Measurements from ENCODE around the gene EHD3. TPM values are rescaled to one million over a fixed set of nuclear protein-coding genes. Genes with fewer than 3 reads are reported as not detected.

The EHD3 gene
- total and polyA plus RNA-seq, 4 donors = 13.3 to 31.4 (median 27.3) TPM

DNA sequence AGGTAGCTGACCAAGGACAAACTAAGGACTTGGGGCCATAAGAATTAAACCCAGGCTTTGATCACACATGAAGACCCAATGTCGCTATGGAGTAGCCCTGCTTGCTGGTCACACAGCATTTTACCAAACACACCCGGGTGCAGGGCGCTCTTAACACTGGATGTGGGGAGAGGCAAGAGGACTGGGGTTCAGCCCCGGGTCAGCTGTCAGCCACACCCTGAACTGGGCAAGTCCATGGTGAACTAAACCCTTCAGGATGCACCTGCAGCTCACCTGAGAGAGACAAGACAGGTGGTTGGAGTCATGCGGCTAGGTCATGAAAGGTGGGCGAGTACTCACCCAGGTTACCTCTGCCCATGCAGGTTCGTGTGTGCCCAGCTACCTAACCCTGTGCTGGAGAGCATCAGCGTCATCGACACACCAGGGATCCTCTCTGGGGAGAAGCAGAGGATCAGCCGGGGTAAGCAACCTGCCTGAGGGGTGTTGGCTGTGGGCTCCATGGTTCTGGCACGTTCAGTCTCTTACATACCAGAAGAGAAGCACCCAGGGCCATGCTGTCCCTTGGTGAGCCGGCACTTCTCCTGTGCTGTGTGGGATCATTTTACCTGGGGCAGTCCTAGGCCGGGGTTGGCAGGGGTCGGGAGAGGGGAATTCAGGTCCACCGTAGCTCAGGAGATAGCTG lies 15.2 kb downstream of the EHD3 start:
- 98% methylated on average over 12 of the region's 15 CpGs for WGBS (ENCODE audit: insufficient coverage)
- no peaks in the 10 kb centered on the region for H3K9me3 ChIP-seq (ENCODE audit: control insufficient read depth, insufficient read depth, low read length)
- no peak overlapping the region for H3K4me3 ChIP-seq (ENCODE audit: low read depth, low read length)
- no peaks in the 10 kb centered on the region for H3K27me3 ChIP-seq (ENCODE audit: control insufficient read depth, insufficient read depth, low read length)
- peaks cover 2% of the 10 kb centered on the region for H3K4me1 ChIP-seq (ENCODE audit: control insufficient read depth, insufficient read depth, low read length)
- peaks cover 55% of the 10 kb centered on the region for H3K36me3 ChIP-seq (ENCODE audit: control insufficient read depth, insufficient read depth, low read length)
- DNase-seq (ENCODE audit: low read depth in 4 of 6, low spot score in 6 of 6) = no peak
- H3K27ac ChIP-seq (ENCODE audit: low read depth, low read length) = no peak overlapping the region

DNA sequence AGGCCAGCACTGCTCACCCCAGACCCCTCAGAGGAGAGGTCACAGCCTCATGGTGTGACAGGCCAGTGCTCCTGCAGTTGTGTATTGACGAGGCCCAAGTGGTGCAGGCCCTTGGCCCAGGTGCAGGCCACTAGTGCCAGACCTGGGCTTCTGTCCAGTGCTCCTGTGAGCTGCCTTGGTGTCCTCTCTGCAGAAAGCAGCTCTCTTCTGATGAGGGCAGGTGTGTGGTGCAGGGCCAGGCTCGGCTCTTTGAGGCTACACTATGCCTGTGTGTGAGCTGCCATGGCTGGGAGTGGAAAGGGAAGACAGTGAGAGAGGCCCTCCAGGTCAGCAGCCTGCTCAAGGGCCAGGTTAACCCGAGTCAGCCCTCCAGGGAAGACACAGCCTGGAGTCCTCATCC lies 17.1 kb downstream of the EHD3 start:
- 74% methylated on average over 3 of the region's 3 CpGs for WGBS (ENCODE audit: insufficient coverage)
- peaks cover 56% of the 10 kb centered on the region for H3K36me3 ChIP-seq (ENCODE audit: control insufficient read depth, insufficient read depth, low read length)
- H3K4me3 ChIP-seq (ENCODE audit: low read depth, low read length) = no peak overlapping the region
- no peak overlapping the region for H3K27ac ChIP-seq (ENCODE audit: low read depth, low read length)
- no peak for DNase-seq (ENCODE audit: low read depth in 4 of 6, low spot score in 6 of 6)
- H3K27me3 ChIP-seq (ENCODE audit: control insufficient read depth, insufficient read depth, low read length) = no peaks in the 10 kb centered on the region
- peaks cover 18% of the 10 kb centered on the region for H3K4me1 ChIP-seq (ENCODE audit: control insufficient read depth, insufficient read depth, low read length)
- no peaks in the 10 kb centered on the region for H3K9me3 ChIP-seq (ENCODE audit: control insufficient read depth, insufficient read depth, low read length)

DNA sequence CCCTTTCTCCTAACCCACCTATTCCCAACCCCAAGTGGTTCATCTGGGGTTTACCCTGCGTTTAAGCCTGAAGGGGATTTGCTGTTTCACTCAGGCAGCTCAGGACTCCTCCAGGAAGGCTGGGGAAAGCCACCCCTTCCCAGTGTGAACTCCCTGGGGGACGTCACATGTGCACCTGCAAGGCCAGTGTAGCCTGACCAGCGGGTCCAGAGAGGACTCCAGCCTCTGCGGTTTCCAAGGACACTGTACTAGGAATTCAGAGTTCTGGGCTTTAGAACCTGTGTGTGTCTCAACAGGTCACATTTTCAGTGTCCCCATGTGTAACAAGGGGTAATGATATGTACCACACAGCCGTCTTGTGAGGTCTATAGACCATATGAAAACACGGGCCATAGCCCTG lies 17.9 kb downstream of the EHD3 start:
- Histone ChIP-seq H3K4me3 (ENCODE audit: low read depth, low read length) (no peak overlapping the region), H3K9me3 (ENCODE audit: control insufficient read depth, insufficient read depth, low read length) (no peaks in the 10 kb centered on the region), H3K4me1 (ENCODE audit: control insufficient read depth, insufficient read depth, low read length) (peaks cover 20% of the 10 kb centered on the region), H3K36me3 (ENCODE audit: control insufficient read depth, insufficient read depth, low read length) (peaks cover 54% of the 10 kb centered on the region), H3K27ac (ENCODE audit: low read depth, low read length) (no peak overlapping the region), H3K27me3 (ENCODE audit: control insufficient read depth, insufficient read depth, low read length) (no peaks in the 10 kb centered on the region)
- 93% methylated on average over 4 of the region's 6 CpGs for WGBS (ENCODE audit: insufficient coverage)
- DNase-seq (ENCODE audit: low read depth in 4 of 6, low spot score in 6 of 6) = no peak

DNA sequence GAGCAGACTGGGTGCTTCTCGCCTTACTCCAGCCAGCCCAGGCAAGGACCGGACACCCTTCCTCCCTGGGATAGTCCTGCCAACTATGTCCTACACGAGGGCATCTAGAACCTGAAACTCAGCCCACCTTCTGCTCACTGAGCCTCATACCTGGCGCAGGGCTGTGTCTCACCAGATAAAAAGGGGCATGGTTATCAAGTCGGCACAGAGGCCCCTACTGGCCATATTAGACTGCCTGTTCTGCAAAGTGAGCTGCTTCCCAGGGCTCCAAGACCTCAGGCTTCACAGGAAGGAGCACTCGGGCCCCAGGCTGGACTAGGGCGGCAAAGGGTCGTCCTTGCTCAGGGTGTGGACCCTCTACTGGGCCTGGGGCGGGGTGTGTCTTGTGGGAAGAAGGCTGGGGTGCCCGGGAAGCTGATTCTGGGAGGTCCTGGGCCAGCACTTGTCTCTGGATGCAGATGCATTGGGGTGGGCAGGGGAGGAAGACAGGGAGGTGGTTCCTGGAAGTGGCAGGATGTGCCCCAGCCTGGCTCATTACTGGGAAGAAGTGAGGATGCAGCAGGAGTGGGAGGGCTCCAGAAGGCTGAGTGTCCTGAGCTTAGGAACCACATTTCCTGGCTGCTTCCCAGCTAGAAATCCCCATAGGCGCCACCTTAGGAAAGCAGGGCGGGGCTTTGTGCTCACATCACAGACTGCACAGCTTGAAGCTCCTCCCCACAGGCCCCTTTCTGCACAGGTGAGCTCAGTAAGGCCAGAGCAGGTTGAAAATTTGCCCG lies 19.6 kb downstream of the EHD3 start:
- WGBS (ENCODE audit: insufficient coverage) = 87% methylated on average over 12 of the region's 13 CpGs
- no peak for DNase-seq (ENCODE audit: low read depth in 4 of 6, low spot score in 6 of 6)
- Histone ChIP-seq H3K27ac (ENCODE audit: low read depth, low read length) (no peak overlapping the region), H3K27me3 (ENCODE audit: control insufficient read depth, insufficient read depth, low read length) (no peaks in the 10 kb centered on the region), H3K4me1 (ENCODE audit: control insufficient read depth, insufficient read depth, low read length) (peaks cover 27% of the 10 kb centered on the region), H3K4me3 (ENCODE audit: low read depth, low read length) (no peak overlapping the region), H3K36me3 (ENCODE audit: control insufficient read depth, insufficient read depth, low read length) (peaks cover 55% of the 10 kb centered on the region), H3K9me3 (ENCODE audit: control insufficient read depth, insufficient read depth, low read length) (no peaks in the 10 kb centered on the region)

DNA sequence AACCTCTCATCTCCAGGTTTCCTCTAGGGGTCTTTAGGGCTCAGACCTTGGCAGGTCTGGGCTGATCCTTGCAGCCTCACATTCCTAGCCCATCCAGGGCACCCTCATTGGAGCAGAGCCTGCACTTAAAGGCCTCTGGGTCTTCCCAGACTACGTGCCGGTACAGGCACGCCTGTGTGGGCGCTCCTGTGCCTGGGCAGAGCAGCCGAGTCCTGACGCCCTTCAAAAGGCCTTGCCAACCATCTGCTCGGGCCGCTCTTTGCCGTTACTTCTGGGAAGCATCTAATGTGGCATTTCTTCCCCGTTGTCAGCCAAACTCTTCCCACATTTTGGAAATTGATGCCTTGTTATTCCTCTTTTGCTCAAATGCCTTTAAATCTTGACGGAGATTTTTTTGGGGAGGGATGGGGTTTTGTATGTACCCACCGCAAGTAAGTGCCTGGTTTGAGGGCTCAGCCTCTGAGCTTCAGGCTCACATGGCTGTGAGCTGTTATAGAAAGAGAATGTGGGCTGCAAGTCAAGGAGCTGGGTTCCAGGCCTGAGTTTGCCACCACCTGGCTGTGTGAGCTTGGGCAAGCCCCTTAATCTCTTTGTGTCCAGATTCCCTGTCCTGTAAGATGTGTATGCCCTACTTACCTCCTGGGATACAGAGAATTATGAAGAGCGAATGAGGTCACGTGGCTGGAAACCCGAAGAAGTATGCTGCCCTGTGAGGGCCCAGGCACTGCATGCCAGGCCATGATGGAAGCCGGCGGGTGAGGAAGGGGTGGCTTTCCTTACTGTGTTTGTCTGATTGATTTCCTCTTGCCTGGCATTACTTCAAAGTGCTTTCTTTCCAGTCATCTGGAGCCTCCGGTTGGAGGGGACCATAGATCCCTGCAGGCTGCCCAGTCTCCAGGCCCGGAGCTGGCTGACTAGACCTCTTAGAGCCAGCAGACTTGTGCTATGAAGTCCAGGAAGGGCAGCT lies 20.6 kb downstream of the EHD3 start:
- peak in 1 of 6 donors; percentile 62 for DNase-seq (ENCODE audit: low read depth in 4 of 6, low spot score in 6 of 6)
- H3K4me1 ChIP-seq (ENCODE audit: control insufficient read depth, insufficient read depth, low read length) = peaks cover 27% of the 10 kb centered on the region
- no peaks in the 10 kb centered on the region for H3K27me3 ChIP-seq (ENCODE audit: control insufficient read depth, insufficient read depth, low read length)
- H3K9me3 ChIP-seq (ENCODE audit: control insufficient read depth, insufficient read depth, low read length) = no peaks in the 10 kb centered on the region
- H3K4me3 ChIP-seq (ENCODE audit: low read depth, low read length) = no peak overlapping the region
- WGBS (ENCODE audit: insufficient coverage) = 80% methylated on average over 15 of the region's 19 CpGs
- H3K36me3 ChIP-seq (ENCODE audit: control insufficient read depth, insufficient read depth, low read length) = peaks cover 49% of the 10 kb centered on the region
- H3K27ac ChIP-seq (ENCODE audit: low read depth, low read length) = no peak overlapping the region

- Histone ChIP-seq H3K4me3 (ENCODE audit: low read depth, low read length) (no peak overlapping the region), H3K9me3 (ENCODE audit: control insufficient read depth, insufficient read depth, low read length) (no peaks in the 10 kb centered on the region), H3K4me1 (ENCODE audit: control insufficient read depth, insufficient read depth, low read length) (peaks cover 27% of the 10 kb centered on the region), H3K27ac (ENCODE audit: low read depth, low read length) (no peak overlapping the region), H3K36me3 (ENCODE audit: control insufficient read depth, insufficient read depth, low read length) (peaks cover 48% of the 10 kb centered on the region), H3K27me3 (ENCODE audit: control insufficient read depth, insufficient read depth, low read length) (no peaks in the 10 kb centered on the region)
- WGBS (ENCODE audit: insufficient coverage) = 90% methylated on average over 9 of the region's 11 CpGs
- DNase-seq (ENCODE audit: low read depth in 4 of 6, low spot score in 6 of 6) = no peak
Observed at GRCh38 chr2:31255911-31256571, 22.1 kb downstream of the EHD3 start.

- no peak overlapping the region for H3K27ac ChIP-seq (ENCODE audit: low read depth, low read length)
Observed at GRCh38 chr2:31256611-31257382, 22.8 kb downstream of the EHD3 start.

GRCh38 chr2:31258351-31258750 lies 24.4 kb downstream of the EHD3 start:
- no peak for DNase-seq (ENCODE audit: low read depth in 4 of 6, low spot score in 6 of 6)
- 75% methylated on average over 3 of the region's 5 CpGs for WGBS (ENCODE audit: insufficient coverage)
- Histone ChIP-seq H3K9me3 (ENCODE audit: control insufficient read depth, insufficient read depth, low read length) (no peaks in the 10 kb centered on the region), H3K4me3 (ENCODE audit: low read depth, low read length) (no peak overlapping the region), H3K36me3 (ENCODE audit: control insufficient read depth, insufficient read depth, low read length) (peaks cover 47% of the 10 kb centered on the region), H3K4me1 (ENCODE audit: control insufficient read depth, insufficient read depth, low read length) (peaks cover 27% of the 10 kb centered on the region), H3K27me3 (ENCODE audit: control insufficient read depth, insufficient read depth, low read length) (no peaks in the 10 kb centered on the region), H3K27ac (ENCODE audit: low read depth, low read length) (no peak overlapping the region)

More at GRCh38 chr2:31256611-31257382, 22.8 kb downstream of the EHD3 start:
- Histone ChIP-seq H3K4me1 (ENCODE audit: control insufficient read depth, insufficient read depth, low read length) (peaks cover 27% of the 10 kb centered on the region), H3K4me3 (ENCODE audit: low read depth, low read length) (no peak overlapping the region), H3K36me3 (ENCODE audit: control insufficient read depth, insufficient read depth, low read length) (peaks cover 50% of the 10 kb centered on the region), H3K9me3 (ENCODE audit: control insufficient read depth, insufficient read depth, low read length) (no peaks in the 10 kb centered on the region), H3K27me3 (ENCODE audit: control insufficient read depth, insufficient read depth, low read length) (no peaks in the 10 kb centered on the region)
- WGBS (ENCODE audit: insufficient coverage) = 73% methylated on average over 3 of the region's 4 CpGs
- no peak for DNase-seq (ENCODE audit: low read depth in 4 of 6, low spot score in 6 of 6)
